Activated CD8-positive, alpha-beta memory T cell treated with anti-CD3 and anti-CD28 coated beads for 36 hours (primary cell): Measurements from ENCODE around the gene CCDC88B. TPM values are rescaled to one million over a fixed set of nuclear protein-coding genes. Genes with fewer than 3 reads are reported as not detected.
"Not testable (repeated sequence)": the region's sequence is repeated elsewhere in the genome, so short reads cannot be mapped to it uniquely, and the experiment has no call there.

Source experiments
- CTCF ChIA-PET: fragments of 350-600 bp; sonication (Branson Sonifier 250); formaldehyde crosslinking; loops from one replicate; lab custom pipeline; 2021; ENCODE audit warnings: antibody characterized with exemption; lab: Charles Lee
- POLR2A ChIA-PET: fragments of 350-600 bp; sonication (Branson Sonifier 250); formaldehyde crosslinking; loops from one replicate; lab custom pipeline; 2021; ENCODE audit warnings: antibody characterized with exemption; lab: Charles Lee
- total RNA-seq, 2 experiments: library from RNA; stranded (reverse); gene quantifications; one replicate each; pipeline ENCODE4 v1.2.3, GENCODE V29; 2021

The CCDC88B gene
- total RNA-seq, 2 experiments from 2014 or later: 93.7 to 94.7 TPM

DNA sequence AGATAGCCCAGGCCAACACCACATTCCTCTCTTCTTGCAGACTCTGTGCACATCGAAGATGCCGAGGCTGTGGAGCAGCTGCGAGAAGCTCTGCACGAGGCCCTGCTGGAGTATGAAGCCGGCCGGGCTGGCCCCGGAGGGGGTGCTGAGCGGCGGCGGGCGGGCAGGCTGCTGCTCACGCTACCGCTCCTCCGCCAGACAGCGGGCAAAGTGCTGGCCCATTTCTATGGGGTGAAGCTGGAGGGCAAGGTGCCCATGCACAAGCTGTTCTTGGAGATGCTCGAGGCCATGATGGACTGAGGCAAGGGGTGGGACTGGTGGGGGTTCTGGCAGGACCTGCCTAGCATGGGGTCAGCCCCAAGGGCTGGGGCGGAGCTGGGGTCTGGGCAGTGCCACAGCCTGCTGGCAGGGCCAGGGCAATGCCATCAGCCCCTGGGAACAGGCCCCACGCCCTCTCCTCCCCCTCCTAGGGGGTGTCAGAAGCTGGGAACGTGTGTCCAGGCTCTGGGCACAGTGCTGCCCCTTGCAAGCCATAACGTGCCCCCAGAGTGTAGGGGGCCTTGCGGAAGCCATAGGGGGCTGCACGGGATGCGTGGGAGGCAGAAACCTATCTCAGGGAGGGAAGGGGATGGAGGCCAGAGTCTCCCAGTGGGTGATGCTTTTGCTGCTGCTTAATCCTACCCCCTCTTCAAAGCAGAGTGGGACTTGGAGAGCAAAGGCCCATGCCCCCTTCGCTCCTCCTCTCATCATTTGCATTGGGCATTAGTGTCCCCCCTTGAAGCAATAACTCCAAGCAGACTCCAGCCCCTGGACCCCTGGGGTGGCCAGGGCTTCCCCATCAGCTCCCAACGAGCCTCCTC lies 24.1 kb upstream of the CCDC88B start:
- ChIA-PET POLR2A (interaction anchor here (0.5 to 3.4 kb wide), 3 partner anchors 8 to 24 kb away, joined by 4 to 25 read pairs (median 14); partner anchors contain the start of gene CCDC88B), CTCF (interaction anchor here (0.9 to 3.2 kb wide), 4 partner anchors 8 to 26 kb away, joined by 3 to 43 read pairs (median 16); partner anchors contain the start of genes CATSPERZ and ESRRA)

DNA sequence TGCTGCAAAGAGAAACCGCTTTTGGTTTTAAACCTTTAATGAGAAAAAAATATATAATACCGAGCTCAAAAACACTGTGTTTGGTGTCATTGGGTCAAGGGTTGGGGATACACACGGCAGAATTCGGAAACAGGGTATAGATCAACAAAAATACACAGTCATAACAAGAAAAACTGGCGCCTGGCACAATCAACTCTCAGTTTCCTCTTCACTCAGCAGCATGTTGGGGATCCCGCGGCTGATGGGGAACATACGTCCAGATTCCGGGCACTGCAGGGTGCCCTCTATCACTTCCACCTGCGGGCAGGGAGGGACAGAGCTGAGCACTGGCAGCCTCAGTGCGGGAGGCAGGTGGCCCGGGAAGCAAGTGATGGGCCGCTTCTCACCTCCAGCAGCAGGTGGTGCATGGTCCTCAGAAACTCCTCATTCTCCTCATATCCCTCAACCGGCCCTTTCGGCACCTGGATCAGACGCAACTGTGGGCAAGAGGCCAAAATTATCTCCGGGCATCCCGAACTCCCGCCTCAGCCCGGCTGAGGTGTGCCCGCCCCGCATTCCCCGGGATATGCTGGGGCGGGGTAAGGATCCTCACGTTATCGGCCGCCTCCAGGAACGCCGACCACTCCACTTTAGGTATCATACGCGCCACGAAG lies 23.2 kb upstream of the CCDC88B start:
- CTCF ChIA-PET: interaction anchor here (0.9 to 3.2 kb wide), 10 partner anchors 9 to 636 kb away, joined by 3 to 43 read pairs (median 6); partner anchors contain the start of genes CATSPERZ, CCDC88B, ESRRA and RTN3
- POLR2A ChIA-PET: interaction anchor here (0.5 to 3.4 kb wide), 14 partner anchors 9 to 131 kb away, joined by 3 to 25 read pairs (median 6); partner anchors contain the start of genes BAD, CCDC88B, ESRRA and FERMT3

DNA sequence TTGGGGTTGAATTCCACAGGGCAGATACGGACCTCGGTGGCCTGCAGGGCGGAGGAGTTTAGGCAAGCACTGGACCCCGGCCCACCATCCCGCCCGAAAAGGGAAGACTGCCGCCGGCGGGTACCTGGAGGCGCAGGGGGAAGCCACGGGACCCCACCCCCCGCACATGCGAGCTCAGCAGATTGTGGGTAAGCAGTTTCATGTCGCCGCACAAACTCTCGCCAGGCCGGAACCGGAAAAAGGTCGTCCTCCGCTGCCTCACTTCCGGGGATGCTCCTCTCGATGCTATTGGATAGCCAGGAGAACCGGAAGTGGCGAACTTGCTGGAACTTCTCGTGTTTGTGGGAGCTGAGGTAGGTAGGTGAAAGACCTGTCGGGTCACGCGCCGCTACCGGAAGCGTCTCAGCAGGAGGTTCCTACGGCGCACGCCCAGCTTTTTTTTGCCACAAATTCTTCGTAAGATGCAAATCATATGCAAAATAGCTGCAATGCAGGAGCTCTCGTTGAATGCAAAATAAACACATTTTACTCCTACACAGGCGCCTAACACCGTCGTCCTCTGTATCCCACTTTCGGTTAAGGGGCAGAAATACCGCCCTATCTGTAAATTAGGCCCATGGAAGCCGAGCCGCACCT lies 22.6 kb upstream of the CCDC88B start, which contains the start of gene TRMT112:
Gene TRMT112 (minus strand): TSS at position 235 of the 636 bp plus-strand sequence. CDS start 33 bp downstream, at position 202.
- ChIA-PET POLR2A (interaction anchor here (0.7 to 3.4 kb wide), 15 partner anchors 13 to 445 kb away, joined by 3 to 25 read pairs (median 6); partner anchors contain the start of genes BAD, CCDC88B, ESRRA and FERMT3), CTCF (interaction anchor here (0.6 to 3.2 kb wide), 15 partner anchors 10 to 636 kb away, joined by 3 to 43 read pairs (median 5); partner anchors contain the start of genes CATSPERZ, CCDC88B, ESRRA and PLCB3)

DNA sequence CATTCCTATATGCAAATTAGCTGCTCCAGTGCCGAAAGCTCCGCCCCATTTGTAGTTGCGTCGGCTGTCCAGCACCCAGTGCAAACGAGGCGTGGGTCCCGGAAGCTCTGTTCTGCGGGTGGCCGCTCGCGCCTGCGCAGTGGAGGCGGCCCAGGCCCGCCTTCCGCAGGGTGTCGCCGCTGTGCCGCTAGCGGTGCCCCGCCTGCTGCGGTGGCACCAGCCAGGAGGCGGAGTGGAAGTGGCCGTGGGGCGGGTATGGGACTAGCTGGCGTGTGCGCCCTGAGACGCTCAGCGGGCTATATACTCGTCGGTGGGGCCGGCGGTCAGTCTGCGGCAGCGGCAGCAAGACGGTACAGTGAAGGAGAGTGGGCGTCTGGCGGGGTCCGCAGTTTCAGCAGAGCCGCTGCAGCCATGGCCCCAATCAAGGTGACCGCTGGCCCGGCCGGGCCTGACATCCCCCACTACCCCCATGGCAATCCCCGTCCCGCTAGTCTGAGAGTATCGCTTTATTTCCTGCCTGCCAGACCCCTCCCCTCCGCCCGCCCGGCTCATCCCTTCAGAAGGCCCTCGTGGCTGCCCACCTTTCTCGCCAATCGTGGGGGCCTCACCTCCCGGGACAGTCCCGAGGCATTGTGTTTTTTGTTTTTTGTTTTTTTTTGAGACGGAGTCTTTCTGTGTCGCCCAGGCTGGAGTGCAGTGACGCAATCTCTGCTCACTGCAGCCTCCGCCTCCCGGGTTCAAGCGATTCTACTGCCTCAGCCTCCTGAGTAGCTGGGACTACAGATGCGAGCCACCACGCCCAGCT lies 21.8 kb upstream of the CCDC88B start, which contains the start of gene PRDX5:
Gene PRDX5 (plus strand): TSS at position 161 of the 805 bp plus-strand sequence. CDS start 95 bp downstream, at position 256.
- ChIA-PET POLR2A (interaction anchor here (0.5 to 3.4 kb wide), 18 partner anchors 9 to 444 kb away, joined by 3 to 25 read pairs (median 5); partner anchors contain the start of genes BAD, CCDC88B, ESRRA and FERMT3), CTCF (interaction anchor here (0.6 to 3.2 kb wide), 16 partner anchors 10 to 637 kb away, joined by 3 to 43 read pairs (median 5); partner anchors contain the start of genes CATSPERZ, CCDC88B, ESRRA and PLCB3)

DNA sequence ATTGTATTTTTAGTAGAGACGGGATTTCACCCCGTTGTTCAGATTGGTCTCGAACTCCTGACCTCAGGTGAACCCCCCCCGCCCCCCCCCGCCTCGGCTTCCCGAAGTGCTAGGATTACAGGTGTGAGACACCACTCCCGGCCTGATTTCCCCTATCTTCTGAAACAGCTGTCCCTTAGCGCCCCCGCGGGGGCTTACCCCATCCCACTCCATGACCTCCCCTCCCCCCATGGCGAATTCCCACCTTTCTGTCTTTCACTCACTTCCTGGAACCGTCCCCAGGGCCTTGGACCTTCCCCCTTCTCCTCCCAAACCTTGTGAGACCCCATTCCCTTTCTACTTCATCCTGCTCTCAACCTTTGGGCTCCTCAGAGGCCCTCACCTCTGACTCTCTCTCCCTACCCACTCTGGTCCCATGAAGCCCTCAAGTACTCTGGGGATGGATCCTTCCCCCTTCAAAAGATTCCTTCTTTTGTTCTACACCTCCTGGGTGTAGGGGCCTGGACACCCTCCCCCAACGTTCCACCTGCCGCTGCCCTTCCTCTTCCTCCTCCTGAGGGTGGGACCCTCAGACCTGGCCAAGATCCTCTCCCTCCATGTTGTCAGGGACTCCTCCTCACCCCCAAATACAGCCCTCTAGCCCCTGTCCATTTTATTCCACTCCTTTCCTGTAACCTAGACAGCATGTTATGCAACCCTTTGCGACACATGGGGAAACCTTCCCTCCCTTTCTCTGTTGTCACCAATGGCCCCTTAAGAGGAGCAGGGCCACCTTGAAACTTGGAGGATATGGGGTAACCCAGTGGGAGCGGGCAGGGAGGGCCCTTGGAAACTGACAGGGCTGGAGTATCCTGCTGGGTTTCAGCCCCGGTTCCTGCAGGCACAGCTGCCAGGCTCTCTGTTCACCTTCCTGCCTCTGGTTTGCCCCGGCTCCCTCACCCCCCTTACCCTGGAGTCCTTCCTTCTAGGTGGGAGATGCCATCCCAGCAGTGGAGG lies 20.9 kb upstream of the CCDC88B start:
- ChIA-PET POLR2A (interaction anchor here (0.5 to 3.4 kb wide), 8 partner anchors 10 to 112 kb away, joined by 3 to 17 read pairs (median 4); partner anchors contain the start of genes CCDC88B and FERMT3), CTCF (interaction anchor here (1.0 to 3.2 kb wide), 5 partner anchors 16 to 130 kb away, joined by 4 to 43 read pairs (median 8); partner anchors contain the start of genes CATSPERZ, CCDC88B, ESRRA and PLCB3)

DNA sequence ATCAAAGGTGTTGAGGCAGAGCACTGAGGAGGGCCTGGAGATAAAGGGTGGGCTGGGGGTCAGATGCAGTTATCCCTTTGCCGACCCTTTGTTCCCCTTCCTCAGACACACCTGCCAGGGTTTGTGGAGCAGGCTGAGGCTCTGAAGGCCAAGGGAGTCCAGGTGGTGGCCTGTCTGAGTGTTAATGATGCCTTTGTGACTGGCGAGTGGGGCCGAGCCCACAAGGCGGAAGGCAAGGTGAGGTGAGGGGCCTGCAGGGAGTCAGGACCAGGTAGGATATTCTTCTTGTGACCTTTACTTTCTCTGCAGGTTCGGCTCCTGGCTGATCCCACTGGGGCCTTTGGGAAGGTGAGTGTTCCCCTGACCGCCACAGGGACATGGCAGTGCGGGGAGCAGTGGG lies 19.4 kb upstream of the CCDC88B start:
- ChIA-PET POLR2A (no interaction called here), CTCF (interaction anchor here (0.7 kb wide), 1 partner anchor 11 kb away, joined by 4 read pairs; no protein-coding TSS in a partner anchor)

DNA sequence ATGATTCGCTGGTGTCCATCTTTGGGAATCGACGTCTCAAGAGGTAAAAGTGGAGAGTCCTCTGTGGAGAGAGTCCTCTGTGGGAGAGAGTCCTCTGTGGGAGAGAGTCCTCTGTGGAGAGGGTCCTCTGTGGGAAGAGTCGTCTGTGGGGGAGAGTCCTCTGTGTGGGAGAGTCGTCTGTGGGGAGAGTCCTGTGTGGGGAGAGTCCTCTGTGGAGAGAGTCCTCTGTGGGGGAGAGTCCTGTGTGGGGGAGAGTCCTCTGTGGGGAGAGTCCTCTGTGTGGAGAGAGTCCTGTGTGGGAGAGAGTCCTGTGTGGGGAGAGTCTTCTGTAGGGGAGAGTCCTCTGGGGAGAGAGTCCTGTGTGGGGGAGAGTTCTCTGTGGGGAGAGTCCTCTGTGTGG lies 19.0 kb upstream of the CCDC88B start:
- CTCF ChIA-PET: no interaction called here

DNA sequence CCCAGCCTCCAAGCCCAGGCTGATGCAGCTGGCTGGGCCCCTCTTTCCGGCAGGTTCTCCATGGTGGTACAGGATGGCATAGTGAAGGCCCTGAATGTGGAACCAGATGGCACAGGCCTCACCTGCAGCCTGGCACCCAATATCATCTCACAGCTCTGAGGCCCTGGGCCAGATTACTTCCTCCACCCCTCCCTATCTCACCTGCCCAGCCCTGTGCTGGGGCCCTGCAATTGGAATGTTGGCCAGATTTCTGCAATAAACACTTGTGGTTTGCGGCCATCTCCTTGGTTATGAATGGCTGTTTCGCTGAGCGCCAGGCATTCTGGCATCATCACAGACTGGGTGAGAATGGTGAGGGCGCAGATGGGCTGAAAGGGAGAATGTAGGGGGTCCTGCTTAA lies 18.5 kb upstream of the CCDC88B start:
- ChIA-PET POLR2A (no interaction called here), CTCF (interaction anchor here (2.7 kb wide), 1 partner anchor 11 kb away, joined by 10 read pairs; no protein-coding TSS in a partner anchor)

More for the DNA sequence above, 19.0 kb upstream of the CCDC88B start:
- POLR2A ChIA-PET: no interaction called here

DNA sequence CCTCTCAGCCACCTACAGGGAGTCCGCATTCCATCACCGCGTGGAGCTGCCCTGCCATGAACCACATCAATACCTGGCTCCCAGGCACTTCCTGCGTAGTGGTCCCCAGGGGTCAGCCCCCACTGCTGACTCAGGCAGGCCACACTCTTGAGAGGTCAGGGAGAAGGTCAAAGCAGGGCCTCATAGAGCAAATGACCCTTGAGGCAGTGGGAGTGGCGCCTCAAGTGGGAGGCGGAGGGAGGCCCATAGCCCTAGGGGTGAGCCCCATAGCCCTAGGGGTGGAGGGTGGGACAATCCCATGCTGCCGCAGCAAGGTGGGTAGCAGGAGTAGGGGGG lies 17.1 kb upstream of the CCDC88B start:
- ChIA-PET POLR2A (no interaction called here), CTCF (interaction anchor here (0.9 to 2.7 kb wide), 2 partner anchors 9 to 22 kb away, joined by 3 to 10 read pairs; no protein-coding TSS in a partner anchor)

DNA sequence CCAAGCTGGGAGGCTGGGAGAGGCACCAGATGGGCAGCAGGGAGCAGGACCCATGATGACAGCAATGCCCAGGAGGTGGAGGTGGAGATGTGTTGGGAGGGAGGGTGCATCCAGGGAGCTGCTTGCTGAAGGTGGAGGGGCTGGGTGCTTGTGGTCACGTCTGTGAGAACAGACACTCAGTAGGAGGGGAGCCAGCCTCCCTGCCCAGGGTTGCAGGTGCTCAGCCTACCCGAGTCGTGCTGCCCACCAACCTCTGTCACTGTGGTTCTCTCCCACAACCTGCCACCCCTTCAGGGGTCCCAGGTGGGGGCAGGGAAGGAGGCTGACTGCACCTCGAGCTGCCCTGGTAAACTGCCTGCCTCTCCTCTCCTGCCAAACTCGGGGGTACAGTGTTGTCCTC lies 16.6 kb upstream of the CCDC88B start:
- POLR2A ChIA-PET: no interaction called here
- CTCF ChIA-PET: interaction anchor here (2.7 kb wide), 1 partner anchor 9 kb away, joined by 10 read pairs; no protein-coding TSS in a partner anchor

DNA sequence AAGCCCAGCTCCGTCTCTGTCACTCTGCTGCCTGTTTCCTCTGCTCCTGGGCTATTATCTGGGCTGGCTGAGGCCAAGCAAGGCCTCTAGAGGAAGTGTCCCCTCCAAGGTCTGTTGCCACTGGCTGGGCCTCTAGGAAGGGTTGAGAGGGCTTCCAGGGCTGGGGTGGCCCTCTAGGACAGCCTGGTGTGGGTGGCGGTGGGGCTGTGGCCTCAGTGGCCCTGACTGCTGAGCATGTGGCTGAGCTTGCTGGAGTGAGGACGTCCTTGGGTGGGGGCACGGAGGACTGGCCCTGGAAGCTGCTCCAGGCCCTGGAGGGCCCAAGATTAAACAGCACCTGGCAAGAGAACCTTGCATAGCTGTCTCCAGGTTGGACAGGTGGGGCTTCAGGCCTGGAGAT lies 16.0 kb upstream of the CCDC88B start:
- CTCF ChIA-PET: interaction anchor here (2.7 kb wide), 1 partner anchor 8 kb away, joined by 10 read pairs; no protein-coding TSS in a partner anchor
- POLR2A ChIA-PET: not testable (repeated sequence)

DNA sequence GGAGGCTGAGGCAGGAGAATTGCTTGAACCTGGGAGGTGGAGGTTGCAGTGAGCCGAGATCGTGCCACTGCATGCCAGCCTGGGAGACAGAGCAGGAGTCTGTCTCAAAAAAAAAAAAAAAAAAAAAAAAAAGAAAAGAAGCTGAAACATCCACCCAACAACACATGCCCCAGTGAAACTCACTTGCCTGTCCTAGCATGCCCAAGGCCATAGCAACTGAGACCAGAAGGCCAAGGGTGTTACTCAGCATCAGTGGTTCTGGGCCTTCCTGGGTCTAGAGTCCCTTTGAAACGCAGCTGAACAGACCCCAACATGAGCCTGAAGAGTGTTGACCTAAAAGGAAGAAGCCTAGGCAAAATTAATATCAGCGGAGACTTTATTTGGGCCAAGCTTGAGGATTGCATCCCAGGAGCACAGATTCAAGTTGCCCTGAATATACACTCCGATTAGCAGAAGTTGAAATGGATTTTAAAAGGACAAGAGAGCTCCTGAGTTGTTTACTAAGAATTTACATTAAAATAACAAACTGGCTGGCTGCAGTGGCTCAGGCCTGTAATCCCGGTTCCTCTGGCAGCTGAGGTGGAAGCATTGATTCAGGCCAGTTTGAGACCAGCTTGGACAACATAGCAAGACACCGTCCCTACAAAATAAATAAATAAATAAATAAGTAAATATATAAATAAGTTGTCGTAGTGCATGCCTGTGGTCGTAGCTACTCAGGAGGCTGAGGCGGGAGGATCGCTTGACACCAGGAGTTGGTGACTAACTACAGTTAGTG lies 15.1 kb upstream of the CCDC88B start:
- POLR2A ChIA-PET: interaction anchor here (0.6 kb wide), 1 partner anchor 79 kb away, joined by 3 read pairs; no protein-coding TSS in a partner anchor
- CTCF ChIA-PET: interaction anchor here (1.2 kb wide), 2 partner anchors 73 to 177 kb away, joined by 3 to 6 read pairs; partner anchors contain the start of gene PLCB3

DNA sequence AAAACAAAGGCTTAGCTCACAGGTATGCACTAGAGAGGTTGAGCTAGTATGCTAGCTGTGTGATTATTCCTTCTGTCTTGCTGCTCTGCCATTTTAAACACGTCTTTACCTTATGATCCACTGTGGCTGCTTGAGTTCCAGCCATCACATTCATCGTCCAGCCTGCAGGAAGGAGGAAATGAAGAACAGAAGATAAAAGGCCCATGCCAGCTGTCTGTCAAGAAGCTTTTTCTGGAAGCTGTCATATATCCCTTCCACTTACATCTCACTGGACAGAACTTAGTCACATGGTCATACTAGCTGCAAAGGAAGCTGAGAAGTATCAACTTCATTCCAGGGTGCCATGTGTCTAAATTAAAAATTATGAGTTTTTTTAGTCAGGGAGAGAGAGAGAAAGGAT lies 12.6 kb upstream of the CCDC88B start:
- ChIA-PET CTCF (interaction anchor here (0.9 kb wide), 1 partner anchor 10 kb away, joined by 3 read pairs; the partner anchor contains the start of genes PRDX5 and TRMT112), POLR2A (no interaction called here)

DNA sequence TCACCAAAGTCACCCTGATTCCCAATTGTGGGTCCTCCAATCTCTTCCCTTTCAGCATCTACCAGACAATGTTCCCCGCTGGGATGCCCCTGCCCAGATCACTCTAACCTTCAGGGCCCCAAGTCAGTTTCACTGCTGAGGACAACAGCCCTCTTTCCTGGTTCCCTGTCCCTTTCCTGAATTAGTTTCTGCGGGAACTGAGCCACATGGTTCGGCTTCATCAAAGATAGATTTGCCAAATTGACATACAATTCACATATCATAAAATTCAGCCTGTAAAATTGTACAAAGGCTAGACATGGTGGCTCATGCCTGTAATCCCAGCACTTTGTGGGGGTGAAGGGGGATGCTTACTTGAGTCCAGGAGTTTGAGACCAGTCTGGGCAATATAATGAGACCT lies 12.0 kb upstream of the CCDC88B start:
- ChIA-PET CTCF (interaction anchor here (0.9 kb wide), 1 partner anchor 10 kb away, joined by 3 read pairs; the partner anchor contains the start of genes PRDX5 and TRMT112), POLR2A (no interaction called here)

DNA sequence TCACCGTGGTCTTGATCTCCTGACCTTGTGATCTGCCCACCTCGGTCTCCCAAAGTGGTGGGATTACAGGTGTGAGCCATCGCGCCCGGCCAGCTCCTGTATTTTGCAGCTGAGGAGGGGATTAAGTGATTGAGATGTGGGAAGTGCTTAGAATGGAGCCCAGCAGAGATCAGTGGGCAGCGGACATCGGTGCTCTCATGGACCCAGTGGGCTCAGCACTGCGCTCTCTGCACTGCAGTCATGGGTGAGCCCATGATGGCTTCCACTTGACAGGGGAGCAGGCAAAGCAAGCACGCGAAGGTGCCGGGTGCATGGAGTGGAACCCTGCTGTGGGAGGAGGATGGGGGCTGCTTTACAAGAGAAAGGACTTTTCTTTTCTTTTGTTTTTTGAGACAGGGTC lies 9.1 kb upstream of the CCDC88B start:
- ChIA-PET CTCF (interaction anchor here (0.6 to 2.3 kb wide), 11 partner anchors 8 to 33 kb away, joined by 3 to 27 read pairs (median 7); partner anchors contain the start of genes CCDC88B, PRDX5 and TRMT112), POLR2A (interaction anchor here (1.0 to 3.1 kb wide), 3 partner anchors 11 to 26 kb away, joined by 4 to 25 read pairs (median 6); partner anchors contain the start of genes ESRRA, PRDX5 and TRMT112)
